GM21786 (cell line): ENCODE measurements around the gene CPE.

Source experiments
- ATAC-seq: cut with Tn5 transposase; IDR thresholded peaks from one replicate; pipeline ENCODE4 v1.9.1; 2021; ENCODE audit not compliant: unreplicated experiment

CPE gene

DNA sequence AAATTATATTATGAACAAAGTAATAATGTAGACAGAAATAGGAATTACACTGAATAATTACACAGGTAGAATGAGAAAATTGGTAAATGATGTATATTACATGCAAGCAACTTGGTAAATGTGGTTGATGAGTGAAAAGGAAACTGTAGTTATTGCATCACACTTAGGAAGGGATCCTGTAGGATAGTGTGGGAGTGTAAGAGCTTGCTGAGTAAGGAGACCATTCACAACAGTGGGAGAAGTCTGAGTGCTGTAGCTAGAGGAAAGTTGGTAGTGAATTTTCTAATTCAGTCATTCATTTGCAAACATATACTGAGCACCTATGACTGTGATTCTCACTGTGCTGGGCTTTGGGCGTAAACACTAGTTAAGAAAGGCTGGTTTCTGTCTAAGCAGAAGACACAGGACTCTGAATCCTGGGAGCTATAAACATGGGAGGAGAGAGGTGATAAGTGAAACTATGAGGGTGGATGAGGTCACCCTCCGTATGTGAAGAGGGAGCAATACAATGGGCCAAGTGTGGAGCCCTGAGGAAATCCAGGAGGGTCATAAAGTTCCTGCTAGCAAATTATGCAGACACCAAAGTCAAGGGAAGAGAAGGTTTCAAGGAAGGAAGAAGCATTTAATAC lies 14.2 kb upstream of the CPE start:
- no peak for ATAC-seq

DNA sequence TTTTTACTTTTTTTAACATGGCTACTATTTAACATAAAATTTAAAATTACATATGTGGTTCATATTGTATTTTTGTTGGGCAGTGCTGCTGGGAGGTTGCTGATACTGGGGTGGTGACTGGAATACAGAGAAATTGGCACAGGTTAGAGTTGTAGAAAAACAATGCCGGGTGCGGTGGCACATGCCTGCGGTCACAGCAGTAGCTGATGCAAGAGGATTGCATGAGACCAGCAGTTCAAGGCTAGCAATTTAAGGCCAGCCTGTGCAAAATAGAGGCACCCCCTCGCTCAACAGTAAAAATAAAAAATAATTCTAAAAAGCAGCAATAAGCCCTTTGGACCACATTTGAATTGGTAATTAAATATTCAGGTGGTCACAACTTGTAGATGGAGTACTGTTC lies 11.8 kb upstream of the CPE start:
- ATAC-seq, result no peak

DNA sequence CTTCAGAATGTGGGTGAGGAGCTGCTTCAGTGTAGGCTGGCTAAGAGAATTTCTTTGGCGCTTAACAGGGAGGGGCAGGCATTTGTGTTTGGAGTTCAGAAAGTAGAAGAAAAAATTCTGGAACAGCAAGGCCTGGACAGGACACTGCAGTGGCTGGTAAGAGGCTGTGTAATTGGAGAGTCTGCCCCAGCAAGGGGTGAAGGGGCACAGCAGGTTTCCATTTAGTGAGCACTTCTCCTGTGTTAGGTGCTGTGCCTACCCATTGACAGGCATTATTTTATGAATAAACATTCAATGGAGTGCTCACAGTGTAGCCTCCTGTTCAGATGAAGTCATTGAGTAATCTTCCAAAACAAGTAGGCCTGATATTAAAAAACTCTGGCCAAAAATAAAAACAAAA lies 10.7 kb upstream of the CPE start:
- no peak for ATAC-seq

DNA sequence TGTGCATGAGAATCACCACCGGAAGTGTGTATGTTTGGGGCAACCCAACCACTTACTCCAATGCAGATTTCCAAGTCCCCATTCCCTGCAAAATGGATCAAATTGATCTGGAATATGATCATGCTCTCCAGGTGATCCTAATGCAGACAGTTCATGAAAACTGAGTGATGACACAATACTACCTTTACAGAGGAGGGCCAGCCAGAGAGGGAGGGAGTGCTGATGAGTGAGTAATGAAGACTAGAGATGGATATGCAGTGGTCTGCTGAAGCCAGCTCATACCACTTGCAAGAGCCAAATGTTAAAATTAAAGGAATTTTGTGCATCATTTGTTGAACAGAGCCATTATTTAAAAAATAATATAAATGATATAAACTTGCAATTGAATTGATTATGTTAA lies 10.2 kb upstream of the CPE start:
- no peak for ATAC-seq

DNA sequence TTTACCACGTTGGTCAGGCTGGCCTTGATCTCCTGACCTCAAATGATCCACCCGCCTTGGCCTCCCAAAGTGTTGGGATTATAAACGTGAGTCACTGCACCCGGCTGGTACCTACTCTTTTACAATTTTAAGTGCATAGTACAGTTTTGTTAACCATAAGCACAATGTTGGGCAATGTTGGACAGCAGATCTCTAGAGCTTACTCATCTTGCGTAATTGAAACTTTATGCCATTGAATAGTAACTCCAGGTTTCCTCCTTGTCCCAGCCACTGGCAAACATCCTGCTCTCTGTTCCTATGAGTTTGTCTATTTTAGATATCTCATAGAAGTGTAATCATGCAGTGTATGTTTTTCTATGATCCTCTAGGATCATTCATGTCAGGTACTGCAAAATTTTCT lies 9.3 kb upstream of the CPE start:
- no peak for ATAC-seq

DNA sequence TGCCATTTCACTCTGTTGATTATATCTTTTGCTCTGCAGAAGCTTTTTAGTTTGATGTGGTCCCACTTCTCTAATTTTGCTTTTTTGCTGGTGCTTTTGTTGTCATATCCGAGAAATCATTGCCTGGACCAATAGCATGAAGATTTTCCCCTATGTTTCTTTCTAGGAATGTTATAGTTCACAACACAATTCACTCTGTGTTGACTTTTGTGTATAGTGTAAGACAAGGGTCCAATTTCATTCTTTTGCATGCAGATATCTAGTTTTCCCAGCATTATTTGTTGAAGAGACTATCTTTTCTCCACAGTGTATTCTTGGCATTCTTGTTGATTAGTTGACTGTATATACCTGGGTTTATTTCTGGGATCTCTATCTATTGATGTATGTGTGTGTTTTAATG lies 8.3 kb upstream of the CPE start:
- ATAC-seq, result no peak

DNA sequence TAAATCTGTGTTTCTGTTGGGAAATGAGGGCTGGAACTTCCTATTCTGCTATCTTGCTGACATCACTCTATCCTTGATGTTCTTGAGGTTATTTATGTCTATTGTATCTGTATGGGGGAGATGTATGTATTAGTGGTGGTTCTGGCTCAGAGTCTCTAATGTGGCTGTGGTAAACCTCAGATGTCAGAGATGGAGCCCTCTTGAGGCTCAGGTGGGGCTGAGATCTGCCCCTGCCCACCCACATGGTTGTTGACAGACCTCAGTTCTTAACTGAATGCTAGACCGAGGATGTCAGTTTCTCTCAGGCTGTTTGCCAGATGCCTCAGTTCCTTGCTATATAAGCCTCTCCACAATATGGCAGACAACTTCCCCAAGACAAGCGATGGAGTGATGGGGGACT lies 3.3 kb upstream of the CPE start:
- no peak for ATAC-seq

DNA sequence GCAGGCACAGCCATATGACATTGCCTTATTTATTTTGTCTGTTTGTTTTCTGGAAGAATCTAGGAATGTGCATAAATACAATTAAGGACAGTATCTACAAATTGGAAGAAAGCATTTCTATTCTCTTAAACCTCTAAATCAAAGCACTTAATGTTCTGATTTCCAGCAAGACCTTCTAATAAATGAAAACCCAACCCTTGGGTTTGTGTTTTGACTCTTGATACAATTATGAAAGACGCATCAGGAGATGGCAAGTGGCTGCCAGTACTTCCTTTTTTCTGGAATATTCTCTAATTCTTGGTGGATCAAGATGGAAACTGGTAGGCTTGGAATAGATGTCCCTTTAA lies 437 bp upstream of the CPE start:
- no peak for ATAC-seq

DNA sequence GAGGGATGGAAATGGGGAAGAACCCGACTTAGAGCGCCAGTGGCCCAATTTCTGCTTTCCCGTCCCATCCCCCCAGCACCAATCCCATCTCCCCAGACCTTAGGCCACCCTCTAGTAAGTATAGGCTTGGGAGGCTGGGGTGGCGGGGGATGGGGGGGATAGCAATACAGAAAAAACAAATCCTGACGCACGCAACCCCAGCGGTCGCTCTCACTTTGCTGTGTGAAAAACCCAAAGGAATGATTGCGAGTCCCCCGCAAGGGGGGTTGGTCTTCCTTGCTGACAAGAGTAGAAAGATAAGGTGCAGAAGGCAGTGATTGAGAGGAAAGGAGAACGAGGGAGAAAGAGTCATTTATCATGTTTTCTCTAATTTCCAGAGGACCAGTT lies 863 bp downstream of the CPE start:
- ATAC-seq, result no peak

DNA sequence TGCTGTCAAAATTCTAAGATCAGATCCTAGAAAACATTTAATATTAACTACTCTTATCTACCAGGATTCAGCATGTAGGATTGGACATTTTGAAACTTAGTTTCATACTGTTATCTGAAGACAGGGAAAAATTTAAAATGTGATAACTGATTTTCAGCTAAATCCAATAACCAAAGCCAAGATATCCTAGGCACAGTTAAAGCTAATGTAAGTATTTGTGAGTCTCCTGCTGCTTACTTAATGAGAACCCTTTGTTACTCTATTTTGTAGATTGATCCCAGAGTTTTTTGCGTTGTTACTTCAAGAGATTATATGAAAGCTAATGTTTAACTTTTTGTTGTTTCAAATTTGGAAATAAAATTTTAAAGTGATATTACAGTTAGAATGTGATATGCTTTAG lies 2.0 kb downstream of the CPE start:
- ATAC-seq, result no peak

DNA sequence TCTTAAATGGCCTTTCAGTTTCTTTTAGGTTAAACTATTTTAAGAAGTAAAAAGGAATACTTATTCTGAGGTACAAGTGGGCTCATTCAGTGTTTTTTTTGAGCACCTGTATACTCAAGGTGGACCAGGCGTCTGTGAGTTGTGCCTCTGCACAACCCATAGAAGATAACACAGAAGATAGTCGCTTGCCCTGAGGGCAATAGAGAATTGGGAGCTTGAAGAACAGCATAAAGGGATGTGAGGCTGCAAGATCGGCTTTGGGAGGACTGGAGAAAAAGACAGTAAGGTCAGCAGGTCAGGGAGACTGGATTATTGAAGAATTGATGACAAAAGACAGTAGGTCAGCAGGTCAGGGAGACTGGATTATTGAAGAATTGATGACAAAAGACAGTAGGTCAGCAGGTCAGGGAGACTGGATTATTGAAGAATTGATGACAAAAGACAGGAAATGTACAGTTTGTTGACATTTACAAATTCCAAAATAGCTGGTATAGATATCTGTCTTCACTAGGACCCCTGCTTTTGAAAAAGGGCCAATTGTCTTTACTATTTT lies 3.1 kb downstream of the CPE start:
- no peak for ATAC-seq

DNA sequence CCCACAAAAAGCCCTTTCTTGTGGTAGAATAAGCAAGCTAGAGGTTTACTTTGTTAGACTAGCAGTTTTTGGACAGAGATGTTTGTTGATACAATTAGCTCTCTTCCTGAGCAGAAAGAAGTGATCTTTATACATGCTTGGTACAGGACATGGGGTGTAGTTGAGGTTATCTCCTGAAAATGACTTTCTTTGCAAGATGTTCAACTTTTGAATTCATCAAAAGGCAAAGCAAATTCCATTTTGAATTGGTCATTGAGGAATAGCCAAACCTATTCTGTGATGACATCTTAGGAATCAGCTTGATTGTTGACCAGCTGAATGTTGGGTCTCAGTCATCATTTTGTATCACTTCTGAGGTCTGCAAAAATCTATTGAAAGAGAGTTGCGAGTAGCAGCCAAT lies 3.8 kb downstream of the CPE start:
- ATAC-seq, result no peak

DNA sequence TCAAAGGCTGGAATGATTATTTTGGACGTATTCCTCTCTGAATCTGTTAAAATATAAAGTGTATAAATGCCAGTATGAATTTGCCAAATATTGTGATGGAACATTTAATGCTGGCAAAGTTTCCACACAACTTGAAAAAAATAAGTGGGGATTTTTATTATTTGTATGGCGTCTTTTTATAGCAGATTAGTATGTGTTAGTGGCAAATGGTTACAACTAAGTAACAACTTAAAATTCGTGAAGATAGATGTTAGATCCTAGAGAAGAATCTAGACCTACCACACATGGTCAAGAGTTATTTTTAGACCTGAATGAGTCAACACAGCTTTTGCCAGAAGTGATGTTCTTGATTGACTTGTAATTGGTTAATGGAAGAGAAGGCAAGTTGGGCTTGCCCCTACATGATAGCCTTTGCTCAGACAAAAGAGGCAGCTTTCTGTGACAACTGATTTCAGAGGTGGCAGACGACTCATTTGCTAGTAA lies 4.8 kb downstream of the CPE start:
- no peak for ATAC-seq

DNA sequence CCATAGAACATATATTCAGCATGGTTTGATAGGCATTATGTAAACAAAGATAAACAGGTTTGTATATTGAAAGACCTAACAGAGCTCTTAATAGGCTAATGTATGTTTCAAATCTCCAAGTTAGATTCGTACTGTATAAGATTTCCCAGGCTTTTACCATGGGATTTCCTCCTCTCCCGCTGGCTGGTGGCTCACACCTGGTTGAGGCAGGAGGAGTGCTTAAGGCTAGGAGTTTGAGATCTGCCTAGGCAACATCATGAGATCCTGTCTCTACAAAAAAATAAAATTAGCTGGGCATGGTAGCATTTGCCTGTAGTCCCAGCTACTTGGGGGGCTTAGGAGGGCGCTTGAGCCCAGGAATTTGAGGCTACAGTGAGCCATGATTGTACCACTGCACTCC lies 5.4 kb downstream of the CPE start:
- ATAC-seq, result no peak

DNA sequence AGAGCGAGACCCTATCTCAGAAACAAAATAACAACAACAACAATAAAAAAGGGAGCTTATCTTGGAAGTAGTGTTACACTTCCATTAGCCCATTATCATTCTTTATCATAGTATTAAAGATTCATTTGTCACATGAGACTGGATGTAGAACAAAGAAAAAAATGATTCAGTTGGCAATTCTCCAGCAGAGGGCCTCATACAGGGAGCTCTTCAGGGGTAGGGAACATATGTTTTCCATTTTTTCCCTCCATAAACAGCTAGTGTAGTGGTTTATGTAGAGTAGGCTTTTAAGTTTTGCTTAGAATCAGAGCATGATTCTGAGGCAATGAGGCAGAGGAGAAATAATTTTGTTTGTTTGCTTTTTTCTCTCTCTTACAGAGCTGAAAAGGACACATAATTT lies 5.8 kb downstream of the CPE start:
- ATAC-seq, result no peak

DNA sequence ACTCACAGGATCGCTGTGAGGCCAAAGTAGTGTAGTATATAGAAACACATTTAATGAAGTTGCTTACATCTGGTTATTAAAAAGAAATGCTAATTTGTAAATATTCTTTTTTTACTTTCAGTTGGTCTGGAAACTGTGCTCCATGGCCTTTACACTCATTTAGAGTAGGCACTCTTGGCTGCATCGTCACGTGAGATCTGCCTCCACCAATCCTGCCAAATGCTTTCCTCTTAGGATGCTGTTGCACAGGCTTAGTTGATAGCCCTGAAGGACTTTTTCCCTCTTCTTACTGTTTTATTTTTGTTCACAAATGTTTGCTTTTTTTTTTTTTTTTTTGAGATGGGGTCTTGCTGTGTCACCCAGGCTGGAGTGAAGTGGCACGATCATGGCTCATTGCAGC lies 6.3 kb downstream of the CPE start:
- no peak for ATAC-seq

DNA sequence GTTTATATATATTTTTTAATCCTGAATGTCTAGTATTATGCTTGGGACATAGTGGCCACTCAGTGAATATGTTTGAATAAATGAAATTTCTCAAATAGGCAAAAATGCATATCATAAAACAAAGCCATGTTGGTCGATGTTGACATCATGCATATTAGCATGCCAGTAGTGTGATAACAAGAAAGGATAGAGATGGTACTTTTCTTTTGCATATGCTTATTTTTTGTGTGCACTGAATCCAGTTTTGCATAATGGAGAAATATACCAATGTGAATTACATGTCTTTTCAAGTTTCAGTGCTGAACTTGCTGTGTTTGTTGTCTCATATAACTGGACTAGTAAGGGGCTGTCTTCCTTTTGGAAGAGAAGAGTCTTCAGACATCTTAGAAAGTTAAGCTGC lies 7.5 kb downstream of the CPE start:
- no peak for ATAC-seq

DNA sequence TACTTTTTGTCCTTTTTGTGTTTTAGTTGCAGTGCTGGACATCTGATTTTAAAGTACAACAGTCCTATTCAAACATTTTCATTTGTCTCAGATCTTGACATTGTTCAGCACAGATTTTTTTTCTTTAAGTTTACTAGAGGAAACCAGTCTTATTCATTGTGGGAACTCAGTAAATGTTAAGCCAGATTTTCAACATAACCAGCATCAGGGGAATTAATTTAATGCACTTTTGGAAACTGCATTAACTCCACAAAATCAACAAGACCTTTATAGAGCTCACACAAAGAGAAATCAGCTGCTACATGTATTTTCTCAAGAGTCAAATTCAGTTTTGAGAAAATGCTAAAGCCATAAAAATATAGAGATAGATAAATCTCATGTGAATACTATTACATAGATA lies 9.9 kb downstream of the CPE start:
- no peak for ATAC-seq

DNA sequence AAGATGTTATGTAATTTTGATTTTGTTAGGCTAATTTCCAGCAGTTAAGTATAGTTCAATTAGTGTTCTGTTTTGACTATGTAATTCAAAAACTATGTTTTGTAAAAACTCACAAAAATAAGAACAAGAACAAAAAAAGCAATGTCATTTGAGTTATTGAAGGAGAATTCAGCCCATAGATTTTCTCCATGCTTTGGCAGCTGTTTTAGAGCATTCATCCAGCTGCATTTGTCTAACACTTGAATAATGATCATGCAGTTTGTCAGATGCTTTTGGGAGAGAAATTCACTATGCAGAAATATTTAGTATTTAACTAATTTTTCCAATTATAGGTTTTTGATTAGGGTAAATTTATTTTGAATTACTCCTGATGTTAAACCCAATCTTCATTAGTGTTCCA lies 14.2 kb downstream of the CPE start:
- no peak for ATAC-seq

DNA sequence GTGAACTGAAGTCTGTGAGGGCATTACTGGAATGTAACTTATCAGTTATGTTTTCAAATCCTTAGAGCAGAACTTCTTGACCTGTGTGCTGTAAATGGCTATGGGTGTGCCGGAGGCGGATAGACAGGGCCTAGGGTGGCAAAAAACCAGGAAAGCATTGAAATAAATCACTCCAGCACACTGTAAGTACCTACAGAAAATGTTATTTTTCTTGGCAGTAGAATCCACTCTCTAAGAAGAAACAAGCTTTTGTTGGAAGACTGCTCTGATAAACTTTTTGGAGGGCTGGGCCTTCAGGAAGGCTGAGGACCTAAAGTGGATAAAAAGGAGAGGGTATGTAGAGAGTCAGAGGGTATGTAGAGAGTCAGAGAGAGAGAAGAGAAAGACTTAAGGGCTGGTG lies 14.9 kb downstream of the CPE start:
- no peak for ATAC-seq

DNA sequence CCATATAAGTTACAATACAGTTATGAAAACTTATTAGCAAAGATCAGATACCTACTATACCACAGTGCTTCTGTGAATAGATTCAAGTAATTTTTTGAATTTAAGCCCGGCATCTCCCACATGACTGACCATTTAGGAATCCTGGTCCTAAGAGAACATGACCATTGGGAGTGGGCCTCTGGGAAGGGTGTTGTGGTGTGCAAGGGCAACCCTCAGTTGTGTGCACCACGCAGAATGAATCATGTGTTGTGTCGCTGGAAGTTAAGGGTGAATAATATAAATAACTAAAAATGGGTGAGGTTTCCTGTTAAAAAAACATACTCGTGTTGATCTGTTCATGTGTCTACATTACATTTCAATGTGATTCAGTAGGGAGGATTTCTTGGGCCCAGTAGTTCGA lies 15.5 kb downstream of the CPE start:
- no peak for ATAC-seq

DNA sequence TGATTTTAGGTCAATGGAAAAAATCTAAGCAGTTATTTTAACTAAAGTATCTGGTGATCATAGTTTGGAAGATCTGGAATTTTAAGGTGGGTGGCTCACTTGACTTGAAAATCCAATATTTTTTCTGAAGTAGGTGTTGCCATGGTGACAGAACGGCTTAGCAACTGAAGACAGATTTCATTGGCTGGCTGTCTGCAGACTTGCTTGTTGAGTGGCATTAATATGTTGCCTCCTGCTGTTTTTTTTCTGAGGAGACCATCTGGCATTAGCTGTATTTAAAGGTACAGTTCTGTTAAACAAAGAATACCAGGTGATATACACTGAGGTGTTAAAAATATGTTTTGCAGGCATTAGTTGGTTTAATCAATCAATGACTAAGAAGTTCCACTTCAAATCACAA lies 19.8 kb downstream of the CPE start:
- no peak for ATAC-seq

DNA sequence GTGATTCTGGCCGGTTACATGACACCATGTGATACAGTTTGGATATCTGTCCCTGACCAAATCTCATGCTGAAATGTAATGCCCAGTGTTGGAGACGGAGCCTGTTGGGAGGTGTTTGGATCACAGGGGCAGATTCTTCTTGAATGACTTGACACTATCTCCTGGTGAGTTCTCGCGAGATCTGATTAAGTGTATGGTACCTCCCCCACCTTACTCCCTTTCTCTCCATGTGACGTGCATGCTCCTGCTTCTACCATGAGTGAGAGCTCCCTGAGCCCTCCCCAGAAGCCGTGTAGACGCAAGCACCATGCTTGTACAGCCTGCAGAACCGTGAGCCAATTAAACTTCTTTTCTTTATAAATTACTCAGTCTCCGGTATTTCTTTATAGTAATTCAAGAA lies 23.6 kb downstream of the CPE start:
- no peak for ATAC-seq

DNA sequence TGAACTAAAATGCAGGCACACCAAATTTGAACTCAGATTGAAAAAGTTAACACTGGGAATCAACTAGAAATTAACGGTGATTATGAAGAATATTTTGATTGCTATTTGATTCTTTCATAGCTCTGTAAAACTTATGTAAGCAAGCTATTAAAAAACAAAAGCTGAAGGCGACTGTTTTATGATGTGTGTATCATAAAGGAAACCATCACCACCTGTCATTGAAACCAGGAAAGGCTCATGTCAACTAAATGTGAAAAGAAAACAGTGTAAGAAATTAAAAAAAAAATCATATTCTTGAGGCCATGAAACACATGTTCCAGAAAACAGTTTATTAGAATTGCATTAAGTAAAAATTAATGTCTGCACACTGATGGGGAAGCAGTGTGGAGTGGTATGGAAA lies 24.2 kb downstream of the CPE start:
- no peak for ATAC-seq
